DND-41 (cell line): Measurements from ENCODE around the gene MALRD1.

Experiments used
- ATAC-seq: fragments of 200-7000 bp; cut with Tn5 transposase; 3 replicates; pipeline ENCODE4 v1.9.1; 2021; ENCODE audit warnings: low read depth; ENCODE audit not compliant: insufficient read depth
- DNase-seq: peaks from one replicate; pipeline ENCODE4 v3.0.0-alpha.2; 2020
- H2AFZ ChIP-seq: 2 replicates; pipeline ENCODE4 v1.6.0; 2012; ENCODE audit warnings: low read depth, low read length
- H3K27ac ChIP-seq: 2 replicates; pipeline ENCODE4 v1.5.1; 2012; ENCODE audit warnings: low read length, inconsistent platforms
- H3K27me3 ChIP-seq: fragments of 200-600 bp; sonication (generic); 2 replicates; pipeline ENCODE4 v1.6.0; 2012; ENCODE audit warnings: low read length, mild to moderate bottlenecking, inconsistent platforms; ENCODE audit not compliant: insufficient read depth, poor library complexity
- H3K36me3 ChIP-seq: 2 replicates; pipeline ENCODE4 v1.5.1; 2012; ENCODE audit warnings: low read length, inconsistent platforms; ENCODE audit not compliant: insufficient read depth
- H3K4me1 ChIP-seq: 2 replicates; pipeline ENCODE4 v1.5.1; 2012; ENCODE audit warnings: mild to moderate bottlenecking, low read length; ENCODE audit not compliant: insufficient read depth
- H3K4me2 ChIP-seq: 2 replicates; pipeline ENCODE4 v1.6.0; 2012; ENCODE audit warnings: mild to moderate bottlenecking, moderate library complexity, low read length, inconsistent platforms; ENCODE audit not compliant: insufficient read depth
- H3K4me3 ChIP-seq, 2 experiments: fragments of 200-600 bp in 1 of 2; shearing (Covaris generic) in 1 of 2; 2 replicates each; pipeline ENCODE4 v1.5.1; 2012 to 2016; ENCODE audit warnings: inconsistent platforms in 2 of 2, low read length in 2 of 2, mild to moderate bottlenecking in 2 of 2, low read depth in 1 of 2, moderate library complexity in 1 of 2
- H3K79me2 ChIP-seq: 2 replicates; pipeline ENCODE4 v1.6.0; 2012; ENCODE audit warnings: low read length, inconsistent platforms; ENCODE audit not compliant: insufficient read depth
- H3K9ac ChIP-seq: 2 replicates; pipeline ENCODE4 v1.6.0; 2012; ENCODE audit warnings: low read depth, mild to moderate bottlenecking, inconsistent platforms, low read length, moderate library complexity
- H3K9me3 ChIP-seq: 2 replicates; pipeline ENCODE4 v1.5.1; 2012; ENCODE audit warnings: low read length, moderate library complexity, mild to moderate bottlenecking, inconsistent platforms; ENCODE audit not compliant: insufficient read depth, severe bottlenecking
- H4K20me1 ChIP-seq: 2 replicates; pipeline ENCODE4 v1.6.0; 2012; ENCODE audit warnings: low read length; ENCODE audit not compliant: insufficient read depth
- EZH2 ChIP-seq: IDR thresholded peaks from 3 replicates; pipeline ENCODE4 v1.6.1; 2012; ENCODE audit warnings: borderline replicate concordance, low read depth, mild to moderate bottlenecking, moderate library complexity, low read length, inconsistent platforms; ENCODE audit not compliant: severe bottlenecking
- TF ChIP-seq, protein P1 (sequence below): IDR thresholded peaks from 2 replicates; pipeline ENCODE4 v1.5.1; 2012; ENCODE audit warnings: borderline replicate concordance, low read length, moderate library complexity, mild to moderate bottlenecking; ENCODE audit not compliant: poor library complexity, severe bottlenecking; ENCODE audit errors: extremely low read depth

Gene MALRD1

DNA sequence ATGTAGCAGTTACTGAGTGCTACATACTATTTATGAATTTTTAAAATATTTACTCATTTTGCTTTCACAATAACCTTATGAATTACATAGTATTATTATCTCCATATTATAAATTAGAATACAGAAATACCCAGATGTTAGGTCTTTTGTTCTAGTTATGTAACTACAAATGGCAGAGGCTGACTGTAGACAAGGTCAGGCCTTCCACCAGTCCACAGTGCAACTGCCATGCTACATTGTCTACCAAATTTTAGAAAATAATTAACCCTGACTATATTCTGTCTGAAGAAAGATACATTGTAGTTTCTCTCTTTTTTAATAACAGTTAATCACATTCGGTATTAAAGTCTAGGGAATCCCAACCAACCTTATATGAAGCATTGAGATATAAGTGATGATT lies 280.9 kb downstream of the MALRD1 start:
- no peak overlapping the region for H3K4me2 ChIP-seq
- H4K20me1 ChIP-seq: no peaks in the 10 kb centered on the region
- H3K9me3 ChIP-seq: no peaks in the 10 kb centered on the region
- ATAC-seq (no peak), DNase-seq (no peak)
- no peaks in the 10 kb centered on the region for H3K79me2 ChIP-seq
- no peak overlapping the region for H3K4me3 ChIP-seq
- TF ChIP-seq, protein P1, sequence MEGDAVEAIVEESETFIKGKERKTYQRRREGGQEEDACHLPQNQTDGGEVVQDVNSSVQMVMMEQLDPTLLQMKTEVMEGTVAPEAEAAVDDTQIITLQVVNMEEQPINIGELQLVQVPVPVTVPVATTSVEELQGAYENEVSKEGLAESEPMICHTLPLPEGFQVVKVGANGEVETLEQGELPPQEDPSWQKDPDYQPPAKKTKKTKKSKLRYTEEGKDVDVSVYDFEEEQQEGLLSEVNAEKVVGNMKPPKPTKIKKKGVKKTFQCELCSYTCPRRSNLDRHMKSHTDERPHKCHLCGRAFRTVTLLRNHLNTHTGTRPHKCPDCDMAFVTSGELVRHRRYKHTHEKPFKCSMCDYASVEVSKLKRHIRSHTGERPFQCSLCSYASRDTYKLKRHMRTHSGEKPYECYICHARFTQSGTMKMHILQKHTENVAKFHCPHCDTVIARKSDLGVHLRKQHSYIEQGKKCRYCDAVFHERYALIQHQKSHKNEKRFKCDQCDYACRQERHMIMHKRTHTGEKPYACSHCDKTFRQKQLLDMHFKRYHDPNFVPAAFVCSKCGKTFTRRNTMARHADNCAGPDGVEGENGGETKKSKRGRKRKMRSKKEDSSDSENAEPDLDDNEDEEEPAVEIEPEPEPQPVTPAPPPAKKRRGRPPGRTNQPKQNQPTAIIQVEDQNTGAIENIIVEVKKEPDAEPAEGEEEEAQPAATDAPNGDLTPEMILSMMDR: no peak
- no peak for TF ChIP-seq EZH2
- H3K27ac ChIP-seq: no peak overlapping the region
- H3K36me3 ChIP-seq: no peaks in the 10 kb centered on the region
- H3K27me3 ChIP-seq: no peaks in the 10 kb centered on the region
- no peaks in the 10 kb centered on the region for H3K4me1 ChIP-seq
- no peak overlapping the region for H2AFZ ChIP-seq
- H3K9ac ChIP-seq: no peak overlapping the region

DNA sequence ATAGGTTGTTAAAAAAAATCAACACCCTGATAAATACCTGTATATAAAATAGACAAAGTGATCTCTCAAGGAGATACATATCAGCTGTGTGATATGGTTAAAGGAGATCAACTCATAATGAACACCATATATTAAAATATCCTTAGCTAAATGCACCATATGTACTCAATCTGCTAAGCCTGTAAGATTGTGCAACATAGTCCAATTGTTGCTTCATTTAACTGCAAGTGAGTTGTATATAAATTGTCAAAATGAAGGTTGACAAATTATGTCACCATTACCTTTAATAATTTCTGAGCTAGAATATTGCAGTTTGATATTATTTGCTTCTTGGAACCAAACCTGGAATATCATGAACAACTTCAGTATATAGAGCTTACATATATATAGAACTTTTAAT lies 283.7 kb downstream of the MALRD1 start:
- H4K20me1 ChIP-seq: no peaks in the 10 kb centered on the region
- no peaks in the 10 kb centered on the region for H3K27me3 ChIP-seq
- H3K27ac ChIP-seq: no peak overlapping the region
- H3K79me2 ChIP-seq: no peaks in the 10 kb centered on the region
- no peaks in the 10 kb centered on the region for H3K4me1 ChIP-seq
- DNase-seq (no peak), ATAC-seq (no peak)
- H3K36me3 ChIP-seq: no peaks in the 10 kb centered on the region
- TF ChIP-seq EZH2: no peak
- TF ChIP-seq, protein P1: no peak
- H3K9ac ChIP-seq: no peak overlapping the region
- no peaks in the 10 kb centered on the region for H3K9me3 ChIP-seq
- H3K4me3 ChIP-seq: no peak overlapping the region
- H2AFZ ChIP-seq: no peak overlapping the region
- no peak overlapping the region for H3K4me2 ChIP-seq

DNA sequence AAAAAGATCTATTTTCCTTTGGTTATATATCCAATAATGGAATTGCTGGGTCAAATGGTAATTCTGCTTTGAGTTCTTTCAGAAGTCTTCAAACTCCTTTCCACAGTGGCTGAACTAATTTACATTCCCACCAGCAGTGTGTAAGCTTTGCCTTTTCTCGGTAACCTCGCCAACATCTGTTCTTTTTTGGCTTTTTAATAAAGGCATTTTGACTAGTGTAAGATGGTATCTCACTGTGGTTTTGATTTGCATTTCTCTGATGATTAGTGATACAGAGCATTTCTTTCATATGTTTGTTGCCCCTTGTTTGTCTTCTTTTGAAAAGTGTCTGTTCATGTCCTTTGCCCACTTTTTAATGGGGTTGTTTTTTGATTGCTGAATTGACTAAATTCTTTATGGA lies 285.0 kb downstream of the MALRD1 start:
- H4K20me1 ChIP-seq: no peaks in the 10 kb centered on the region
- no peak overlapping the region for H3K9ac ChIP-seq
- no peaks in the 10 kb centered on the region for H3K36me3 ChIP-seq
- H3K27ac ChIP-seq: no peak overlapping the region
- no peak overlapping the region for H3K4me3 ChIP-seq
- TF ChIP-seq EZH2: no peak
- TF ChIP-seq, protein P1: no peak
- H3K4me1 ChIP-seq: no peaks in the 10 kb centered on the region
- H3K4me2 ChIP-seq: no peak overlapping the region
- DNase-seq (no peak), ATAC-seq (no peak)
- H3K27me3 ChIP-seq: no peaks in the 10 kb centered on the region
- H3K9me3 ChIP-seq: no peaks in the 10 kb centered on the region
- no peaks in the 10 kb centered on the region for H3K79me2 ChIP-seq
- H2AFZ ChIP-seq: no peak overlapping the region

DNA sequence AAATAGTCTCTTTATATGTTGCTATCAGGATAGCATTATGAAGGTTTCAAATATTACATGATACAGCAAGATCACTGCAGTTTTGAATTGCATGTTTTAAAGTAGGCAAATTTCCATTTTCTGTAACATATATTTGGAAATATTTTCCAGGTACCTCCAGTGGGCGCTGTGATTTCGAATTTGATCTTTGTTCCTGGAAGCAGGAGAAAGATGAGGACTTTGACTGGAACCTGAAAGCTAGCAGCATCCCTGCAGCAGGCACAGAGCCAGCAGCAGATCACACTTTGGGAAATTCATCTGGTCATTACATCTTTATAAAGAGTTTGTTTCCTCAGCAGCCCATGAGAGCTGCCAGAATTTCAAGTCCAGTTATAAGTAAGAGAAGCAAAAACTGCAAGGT lies 299.0 kb downstream of the MALRD1 start:
- H3K27ac ChIP-seq: no peak overlapping the region
- no peak for DNase-seq
- H4K20me1 ChIP-seq: no peaks in the 10 kb centered on the region
- H3K79me2 ChIP-seq: no peaks in the 10 kb centered on the region
- no peaks in the 10 kb centered on the region for H3K9me3 ChIP-seq
- TF ChIP-seq, protein P1: no peak
- TF ChIP-seq EZH2: no peak
- no peaks in the 10 kb centered on the region for H3K27me3 ChIP-seq
- no peak overlapping the region for H3K4me2 ChIP-seq
- no peaks in the 10 kb centered on the region for H3K4me1 ChIP-seq
- H2AFZ ChIP-seq: no peak overlapping the region
- H3K36me3 ChIP-seq: no peaks in the 10 kb centered on the region
- H3K9ac ChIP-seq: no peak overlapping the region
- ATAC-seq: no peak
- H3K4me3 ChIP-seq: no peak overlapping the region
